SK-N-SH treated with all-trans-retinoic acid at 6 μM for 48 hours (cell line): ENCODE data around the gene TNFRSF11A.

ENCODE experiments used
- ATAC-seq: fragments of 200-7000 bp; cut with Tn5 transposase; 3 replicates; pipeline ENCODE4 v1.9.1; 2020; ENCODE audit warnings: mild to moderate bottlenecking, moderate library complexity
- ARNTL ChIP-seq: fragments of 450-650 bp; formaldehyde crosslinking; IDR thresholded peaks from 2 replicates; pipeline ENCODE4 v1.5.0; 2020; ENCODE audit warnings: low read depth, mild to moderate bottlenecking, moderate library complexity, borderline replicate concordance
- BACH2 ChIP-seq: fragments of 250-450 bp; sonication (Bioruptor Pico); IDR thresholded peaks from 2 replicates; pipeline ENCODE4 v1.9.0; 2021; ENCODE audit warnings: mild to moderate bottlenecking, borderline replicate concordance
- CREB5 ChIP-seq: fragments of 250-450 bp; sonication (Bioruptor Pico); IDR thresholded peaks from 2 replicates; pipeline ENCODE4 v1.5.1; 2020; ENCODE audit warnings: low read depth, mild to moderate bottlenecking, moderate library complexity
- CSDC2 ChIP-seq: fragments of 250-450 bp; sonication (Bioruptor Pico); IDR thresholded peaks from 2 replicates; pipeline ENCODE4 v1.5.0; 2020; ENCODE audit warnings: mild to moderate bottlenecking, moderate library complexity
- CSRNP3 ChIP-seq: fragments of 250-450 bp; sonication (Bioruptor Pico); IDR thresholded peaks from 2 replicates; pipeline ENCODE4 v1.5.1; 2021; ENCODE audit warnings: mild to moderate bottlenecking, moderate library complexity
- ESRRG ChIP-seq: fragments of 250-450 bp; sonication (Bioruptor Pico); IDR thresholded peaks from 2 replicates; pipeline ENCODE4 v1.6.1; 2021; ENCODE audit warnings: mild to moderate bottlenecking
- GLIS3 ChIP-seq: fragments of 250-450 bp; sonication (Bioruptor Pico); IDR thresholded peaks from 2 replicates; pipeline ENCODE4 v1.5.0; 2020; ENCODE audit warnings: mild to moderate bottlenecking, moderate library complexity
- OSR1 ChIP-seq: fragments of 250-450 bp; sonication (Bioruptor Pico); IDR thresholded peaks from 2 replicates; pipeline ENCODE4 v1.8.0; 2022; ENCODE audit warnings: moderate library complexity, mild to moderate bottlenecking, inconsistent platforms
- PATZ1 ChIP-seq: fragments of 250-450 bp; sonication (Bioruptor Pico); IDR thresholded peaks from 2 replicates; pipeline ENCODE4 v1.8.0; 2020; ENCODE audit warnings: mild to moderate bottlenecking, moderate library complexity, borderline replicate concordance
- POU6F1 ChIP-seq: fragments of 250-450 bp; sonication (Bioruptor Pico); IDR thresholded peaks from 2 replicates; pipeline ENCODE4 v1.8.0; 2021; ENCODE audit warnings: low read depth, mild to moderate bottlenecking, moderate library complexity, borderline replicate concordance
- PPARA ChIP-seq: fragments of 250-450 bp; sonication (Bioruptor Pico); IDR thresholded peaks from 2 replicates; pipeline ENCODE4 v1.5.0; 2020; ENCODE audit warnings: mild to moderate bottlenecking, borderline replicate concordance
- RARB ChIP-seq: fragments of 250-450 bp; sonication (Bioruptor Pico); IDR thresholded peaks from 2 replicates; pipeline ENCODE4 v1.8.0; 2021; ENCODE audit warnings: mild to moderate bottlenecking, moderate library complexity
- SNAI2 ChIP-seq: fragments of 250-450 bp; sonication (Bioruptor Pico); IDR thresholded peaks from 2 replicates; pipeline ENCODE4 v1.5.0; 2020; ENCODE audit warnings: mild to moderate bottlenecking, moderate library complexity
- TCF4 ChIP-seq: fragments of 250-450 bp; sonication (Bioruptor Pico); IDR thresholded peaks from 2 replicates; pipeline ENCODE4 v1.8.0; 2021; ENCODE audit warnings: mild to moderate bottlenecking, moderate library complexity, borderline replicate concordance
- TOX ChIP-seq: fragments of 250-450 bp; sonication (Bioruptor Pico); IDR thresholded peaks from 2 replicates; pipeline ENCODE4 v1.8.0; 2021; ENCODE audit warnings: mild to moderate bottlenecking, moderate library complexity, borderline replicate concordance
- TSHZ2 ChIP-seq: fragments of 250-450 bp; sonication (Bioruptor Pico); IDR thresholded peaks from 2 replicates; pipeline ENCODE4 v1.5.0; 2020; ENCODE audit warnings: mild to moderate bottlenecking, moderate library complexity
- ZC3H10 ChIP-seq: fragments of 250-450 bp; sonication (Bioruptor Pico); IDR thresholded peaks from 2 replicates; pipeline ENCODE4 v1.5.1; 2021; ENCODE audit warnings: mild to moderate bottlenecking, moderate library complexity
- ZFP3 ChIP-seq: fragments of 250-450 bp; sonication (Bioruptor Pico); IDR thresholded peaks from 2 replicates; pipeline ENCODE4 v1.5.0; 2020; ENCODE audit warnings: mild to moderate bottlenecking, moderate library complexity
- ZFP30 ChIP-seq: fragments of 450-650 bp; formaldehyde crosslinking; IDR thresholded peaks from 2 replicates; pipeline ENCODE4 v1.5.0; 2022; ENCODE audit warnings: mild to moderate bottlenecking, moderate library complexity

Gene TNFRSF11A

GRCh38 chr18:62404881-62405280 lies 79.8 kb downstream of the TNFRSF11A start (continued):
- TF ChIP-seq CSRNP3 (CRISPR knock-in tag) (no peak), TCF4 (CRISPR knock-in tag) (no peak), SNAI2 (CRISPR knock-in tag) (no peak), ZC3H10 (CRISPR knock-in tag) (no peak), ESRRG (CRISPR knock-in tag) (no peak), GLIS3 (no peak), ARNTL (no peak), ZFP30 (CRISPR knock-in tag) (no peak), CSDC2 (CRISPR knock-in tag) (no peak), OSR1 (no peak), BACH2 (CRISPR knock-in tag) (no peak), TOX (no peak)
- TF ChIP-seq, all 23 proteins: peak for 0

GRCh38 chr18:62407660-62408059 lies 82.5 kb downstream of the TNFRSF11A start:
- no peak for ATAC-seq
- TF ChIP-seq ZFP3 (CRISPR knock-in tag) = no peak
- no peak for TF ChIP-seq CSDC2 (CRISPR knock-in tag)
- TF ChIP-seq ARNTL = no peak
- no peak for TF ChIP-seq PPARA
- TF ChIP-seq CREB5 (CRISPR knock-in tag) = no peak
- no peak for TF ChIP-seq BACH2 (CRISPR knock-in tag)
- TF ChIP-seq ZC3H10 (CRISPR knock-in tag) = no peak
- no peak for TF ChIP-seq GLIS3

GRCh38 chr18:62409821-62410220 lies 84.7 kb downstream of the TNFRSF11A start:
- no peak for TF ChIP-seq ESRRG (CRISPR knock-in tag)
- no peak for TF ChIP-seq ZFP30 (CRISPR knock-in tag)
- TF ChIP-seq TSHZ2 (CRISPR knock-in tag) = no peak
- no peak for TF ChIP-seq ZFP3 (CRISPR knock-in tag)
- TF ChIP-seq PATZ1 (CRISPR knock-in tag) = no peak
- TF ChIP-seq RARB = no peak
- no peak for ATAC-seq

GRCh38 chr18:62412231-62412979 lies 87.3 kb downstream of the TNFRSF11A start:
- ATAC-seq = no peak
- TF ChIP-seq POU6F1 = no peak
